Fibroblast of skin of right quadriceps (primary cell): ENCODE results near the gene C1orf185.
A peak's percentile ranks its signal among the peaks of the same experiment; 100 is the strongest.
"Not testable (repeated sequence)": the region's sequence is repeated elsewhere in the genome, so short reads cannot be mapped to it uniquely, and the experiment has no call there.

ENCODE experiments used
- DNase-seq: peaks from one replicate; pipeline ENCODE4 v3.0.0-alpha.2; 2013

C1orf185 gene

DNA sequence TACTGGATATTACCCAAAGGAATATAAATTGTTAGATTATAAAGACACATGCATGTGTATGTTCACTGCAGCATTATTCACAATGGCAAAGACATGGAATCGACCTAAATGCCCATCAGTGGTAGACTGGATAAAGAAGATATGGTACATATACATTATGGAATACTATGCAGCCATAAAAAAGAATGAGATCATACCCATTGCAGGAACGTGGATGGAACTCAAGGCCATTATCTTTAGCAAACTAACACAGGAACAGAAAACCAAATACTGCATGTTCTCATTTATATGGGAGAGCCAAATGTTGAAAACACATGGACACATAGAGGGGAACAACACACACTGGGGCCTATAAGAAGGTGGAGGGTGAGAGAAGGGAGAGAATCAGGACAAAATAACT, 35.7 kb downstream of the C1orf185 start:
- DNase-seq = not testable (repeated sequence)

DNA sequence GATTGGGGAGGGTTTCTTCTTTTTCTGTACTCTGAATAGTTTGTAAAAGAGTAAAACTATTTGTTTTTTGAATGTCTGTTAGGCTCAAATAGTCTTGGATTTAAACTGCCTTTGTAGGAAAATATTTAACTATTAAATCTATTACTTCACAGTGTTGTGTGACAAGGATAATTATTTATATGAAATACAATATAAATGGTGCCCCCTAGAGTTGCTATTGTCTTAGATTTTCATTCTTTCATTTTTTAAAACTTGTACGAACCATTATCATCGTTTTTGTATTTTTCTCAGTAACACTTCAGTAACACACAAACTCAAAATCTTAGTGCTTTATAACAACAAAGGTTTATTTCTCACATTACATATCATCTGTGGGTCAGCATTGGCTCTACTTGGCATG, 37.4 kb downstream of the C1orf185 start:
- DNase-seq = no peak

DNA sequence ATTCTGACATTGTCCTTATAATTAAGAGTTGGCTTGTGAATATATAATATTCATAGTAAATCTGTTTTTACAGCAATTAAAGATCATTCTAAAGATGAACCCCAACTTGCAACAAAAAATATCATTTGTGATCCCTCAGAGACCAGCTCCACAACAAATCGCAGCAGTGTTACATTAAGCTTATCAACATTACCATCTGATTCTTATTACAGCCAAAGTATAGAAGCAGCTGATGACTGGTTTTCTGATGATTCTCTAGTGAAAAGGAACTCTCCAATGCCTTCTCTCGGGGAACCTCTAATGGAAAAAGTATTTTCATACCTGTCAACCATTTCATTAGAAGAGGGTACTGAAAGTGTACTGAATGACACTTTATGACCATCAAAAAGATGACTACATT, 45.4 kb downstream of the C1orf185 start:
- no peak for DNase-seq

DNA sequence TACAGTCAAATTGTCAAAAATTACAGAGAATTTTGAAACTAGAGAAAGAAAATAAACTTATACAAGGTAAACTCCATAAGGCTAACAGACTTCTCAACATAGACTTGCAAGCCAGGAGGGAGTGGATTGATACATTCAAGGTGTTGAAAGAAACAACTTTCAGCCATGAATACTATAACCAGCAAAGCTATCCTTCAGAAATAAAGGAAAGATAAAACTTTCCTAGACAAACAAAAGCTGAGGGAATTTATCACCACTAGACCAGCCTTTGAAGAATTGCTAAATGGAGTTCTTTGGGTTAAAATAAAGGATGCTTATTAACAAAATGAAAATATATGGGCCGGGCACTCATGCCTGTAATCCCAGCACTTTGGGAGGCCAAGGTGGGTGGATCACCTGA, 52.7 kb downstream of the C1orf185 start:
- no peak for DNase-seq

DNA sequence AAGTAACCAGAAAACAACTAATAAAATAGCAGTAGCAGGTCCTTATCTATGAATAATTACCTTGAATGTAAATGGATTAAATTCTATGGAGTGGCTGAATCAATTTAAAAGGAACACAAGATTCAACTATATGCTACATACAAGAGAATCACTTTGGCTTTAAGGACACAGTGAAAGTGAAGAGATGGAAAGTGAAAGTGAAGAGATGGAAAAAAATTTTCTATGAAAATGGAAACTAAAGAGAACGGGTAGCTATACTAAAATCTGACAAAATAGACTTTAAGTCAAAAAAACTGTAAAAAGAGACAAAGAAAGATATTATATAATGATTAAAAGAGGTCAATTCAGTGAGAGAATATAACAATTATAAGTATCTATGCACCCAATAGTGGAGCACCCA, 54.7 kb downstream of the C1orf185 start:
- no peak for DNase-seq

DNA sequence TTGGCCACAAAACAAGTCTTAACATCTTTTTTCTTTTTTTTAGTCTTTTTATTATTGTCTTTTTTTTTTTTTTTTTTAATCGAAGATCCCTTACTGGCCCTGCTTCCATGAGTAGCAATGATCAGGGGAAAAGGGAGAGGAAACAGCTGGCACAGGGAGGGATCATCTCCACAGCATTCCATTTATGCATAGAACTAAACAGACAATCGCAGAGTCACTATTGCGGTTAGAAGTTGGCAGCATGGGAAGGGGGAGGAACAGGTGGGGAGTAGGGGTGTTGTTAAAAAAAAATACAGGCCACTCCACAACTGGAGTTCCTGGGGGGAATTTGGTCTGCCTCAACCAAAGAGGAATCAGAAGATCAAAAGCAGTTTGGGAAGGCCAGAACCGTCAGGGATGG, 55.4 kb downstream of the C1orf185 start:
- no peak for DNase-seq

DNA sequence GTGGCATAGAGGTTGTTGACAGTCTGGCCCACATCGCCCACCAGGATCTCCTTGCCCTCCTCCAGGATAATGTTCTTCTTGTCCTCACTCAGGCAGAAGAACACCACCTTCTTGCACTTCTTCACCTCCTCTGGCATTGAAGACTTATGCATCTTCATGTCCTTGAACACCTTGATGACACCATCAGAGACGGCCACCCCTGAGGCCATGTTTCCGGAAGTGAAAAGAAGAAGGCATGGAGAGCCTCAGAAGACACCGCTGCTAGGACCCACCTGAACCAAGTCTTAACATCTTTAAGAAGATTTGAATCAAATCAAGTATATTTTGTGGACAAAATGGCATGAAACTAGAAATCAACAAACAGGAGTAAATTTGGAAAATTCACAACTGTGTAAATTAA, 56.2 kb downstream of the C1orf185 start:
- no peak for DNase-seq

DNA sequence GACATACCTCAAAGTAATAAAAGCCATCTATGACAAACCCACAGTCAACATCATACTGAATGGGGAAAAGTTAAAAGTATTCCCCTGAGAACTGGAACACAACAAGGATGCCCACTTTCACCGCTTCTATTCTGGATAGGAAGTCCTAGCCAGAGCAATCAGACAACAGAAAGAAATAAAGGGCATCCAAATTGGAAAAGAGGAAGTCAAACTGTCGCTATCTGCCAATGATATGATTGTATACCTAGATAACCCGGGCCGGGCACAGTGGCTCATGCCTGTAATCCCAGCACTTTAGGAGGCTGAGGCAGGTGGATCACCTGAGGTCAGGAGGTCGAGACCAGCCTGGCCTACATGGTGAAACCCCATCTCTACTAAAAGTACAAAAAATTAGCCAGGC, 60.5 kb downstream of the C1orf185 start:
- DNase-seq = not testable (repeated sequence)

DNA sequence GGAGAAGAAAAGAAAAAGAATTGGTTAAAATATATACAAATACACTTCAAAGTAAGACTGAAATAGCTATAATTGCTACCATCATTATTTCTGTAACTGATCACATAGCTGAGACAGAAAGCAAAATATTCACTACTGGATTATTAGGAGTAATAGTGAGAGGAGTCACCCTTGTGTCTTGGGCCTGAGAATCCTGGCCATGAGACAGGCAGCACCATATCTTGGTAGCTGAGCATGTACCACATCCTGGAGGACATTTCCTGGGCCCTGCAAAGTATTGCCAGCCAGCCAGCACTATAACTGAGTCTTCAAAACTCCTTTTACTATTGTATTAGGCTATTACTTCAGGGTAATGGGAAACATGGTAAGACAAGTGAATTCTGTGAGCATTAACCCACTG, 63.5 kb downstream of the C1orf185 start:
- no peak for DNase-seq

DNA sequence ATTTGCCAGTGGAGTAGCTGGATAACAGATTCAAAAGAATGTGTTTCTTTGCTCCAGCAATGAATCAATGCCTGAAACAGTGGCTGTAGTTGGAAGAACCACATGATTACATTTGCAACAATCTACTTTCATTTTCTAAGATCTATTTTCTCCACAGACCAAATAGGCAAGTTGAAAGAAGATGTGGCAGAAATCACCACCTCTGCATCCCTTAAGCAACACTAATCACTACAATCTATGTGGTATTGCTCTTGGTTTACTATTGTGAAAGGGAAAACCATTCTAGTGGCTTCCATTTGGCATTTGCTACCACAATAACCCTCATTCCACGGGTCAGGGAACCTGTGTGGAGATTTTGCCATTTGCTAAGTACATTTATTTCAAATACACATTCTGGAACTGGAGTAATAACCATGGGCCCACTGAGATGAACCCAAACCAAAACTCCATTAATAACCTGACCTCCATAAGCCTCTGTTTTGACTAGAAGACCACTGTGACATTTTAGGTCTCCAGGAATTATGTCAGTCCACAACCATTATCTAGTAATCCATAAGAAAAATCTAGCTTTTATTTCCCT, 66.3 kb downstream of the C1orf185 start:
- DNase-seq = no peak

DNA sequence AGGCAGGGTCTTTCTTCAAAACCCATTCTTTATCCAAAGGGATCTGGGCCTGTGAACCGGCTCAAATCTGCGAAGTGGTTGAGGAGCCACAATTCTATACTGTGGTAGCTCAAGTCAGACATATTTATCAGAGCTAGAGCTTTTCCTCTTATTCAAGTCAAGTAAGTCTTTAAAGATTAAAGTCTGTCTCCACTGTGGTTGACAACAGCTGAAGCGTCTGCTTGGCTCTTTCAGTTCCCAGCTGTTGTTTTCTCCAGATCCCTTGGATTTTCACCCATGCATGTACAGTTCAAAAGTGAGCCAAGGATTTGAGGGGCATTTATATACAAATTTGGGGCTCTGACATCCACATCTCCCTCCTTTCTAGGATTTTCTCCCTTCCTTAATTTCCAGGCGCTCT, 66.9 kb downstream of the C1orf185 start:
- no peak for DNase-seq

DNA sequence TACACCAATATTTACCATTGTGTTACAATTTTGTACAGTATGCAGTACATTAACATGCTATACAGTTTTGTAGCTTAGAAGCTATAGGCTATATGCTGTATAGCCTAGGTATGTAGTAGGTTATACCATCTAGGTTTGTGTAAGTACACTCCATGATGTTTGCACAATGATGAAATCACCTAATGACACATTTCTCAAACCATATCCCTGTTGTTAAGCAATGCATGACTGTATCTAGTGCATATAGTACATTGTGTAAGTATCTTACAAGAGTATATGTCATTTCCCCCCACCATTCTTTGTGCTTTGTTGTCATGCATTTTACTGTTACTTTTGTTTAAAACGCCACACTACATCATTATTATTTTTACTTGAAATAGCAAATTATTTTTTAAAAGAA, 68.3 kb downstream of the C1orf185 start:
- peak; percentile 9 for DNase-seq

DNA sequence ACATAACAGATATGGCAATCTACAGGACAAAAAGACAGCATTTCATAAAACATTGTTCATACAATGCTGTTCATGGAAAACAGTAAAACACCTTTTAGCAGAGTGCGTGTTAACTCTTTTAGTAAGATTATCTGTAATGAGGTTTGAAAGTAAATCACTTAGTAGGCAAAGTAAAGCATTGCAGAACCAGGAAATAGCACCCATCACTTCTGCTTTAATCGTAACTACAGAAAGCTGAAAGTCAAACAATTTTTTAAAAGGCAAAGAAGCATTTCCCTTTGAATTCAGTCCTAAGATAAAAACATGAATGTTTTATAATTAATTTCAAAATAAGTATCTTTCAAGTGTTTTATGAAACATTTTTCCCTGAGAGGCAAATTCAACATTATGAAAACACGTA, 70.8 kb downstream of the C1orf185 start:
- DNase-seq = no peak

DNA sequence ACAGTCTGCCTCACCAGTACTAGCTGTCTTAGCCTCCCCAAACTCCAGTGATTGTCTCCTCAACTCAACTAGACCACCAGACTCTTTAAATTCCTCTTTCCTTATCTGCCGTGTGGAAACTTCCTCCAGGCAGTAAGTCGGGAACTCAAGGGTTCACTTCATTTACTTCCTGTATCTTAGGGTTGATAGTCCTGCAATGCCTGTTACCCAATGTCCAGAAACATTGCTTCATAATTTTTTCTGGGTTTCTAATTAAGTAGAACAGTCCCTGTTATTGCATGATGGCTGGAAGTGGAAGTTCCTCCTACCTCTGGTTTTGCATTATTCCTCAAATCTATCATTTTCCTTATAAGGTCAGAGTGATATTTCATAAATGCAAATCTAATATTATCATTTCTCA, 73.2 kb downstream of the C1orf185 start:
- no peak for DNase-seq

DNA sequence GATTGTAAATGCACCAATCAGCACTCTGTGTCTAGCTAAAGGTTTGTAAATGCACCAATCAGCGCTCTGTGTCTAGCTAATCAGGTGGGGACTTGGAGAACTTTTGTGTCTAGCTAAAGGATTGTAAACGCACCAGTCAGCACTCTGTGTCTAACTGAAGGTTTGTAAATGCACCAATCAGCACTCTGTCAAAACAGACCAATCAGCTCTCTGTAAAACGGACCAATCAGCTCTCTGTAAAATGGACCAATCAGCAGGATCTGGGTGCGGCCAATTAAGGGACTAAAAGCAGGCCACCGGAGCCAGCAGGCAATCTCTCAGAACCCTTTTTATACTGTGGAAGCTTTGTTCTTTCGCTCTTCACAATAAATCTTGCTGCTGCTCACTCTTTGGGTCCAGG, 76.0 kb downstream of the C1orf185 start:
- not testable (repeated sequence) for DNase-seq

DNA sequence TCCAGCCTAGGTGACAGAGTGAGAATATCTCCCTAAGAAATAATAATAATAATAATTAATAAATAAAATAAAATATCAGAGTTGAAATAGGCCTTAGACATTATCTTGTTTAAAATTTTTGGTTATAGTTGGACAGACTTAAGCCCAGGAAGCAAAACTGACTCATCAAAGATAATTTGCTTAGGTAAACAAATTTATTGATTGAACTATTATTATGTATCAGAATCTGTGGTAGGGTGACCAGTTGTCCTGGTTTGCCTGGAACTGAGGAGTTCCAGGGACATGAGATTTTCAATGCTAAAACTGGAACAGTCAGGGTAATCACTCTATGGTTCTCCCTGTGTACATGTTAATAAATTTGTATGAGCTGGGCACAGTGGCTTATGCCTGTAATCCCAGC, 86.2 kb downstream of the C1orf185 start:
- no peak for DNase-seq

DNA sequence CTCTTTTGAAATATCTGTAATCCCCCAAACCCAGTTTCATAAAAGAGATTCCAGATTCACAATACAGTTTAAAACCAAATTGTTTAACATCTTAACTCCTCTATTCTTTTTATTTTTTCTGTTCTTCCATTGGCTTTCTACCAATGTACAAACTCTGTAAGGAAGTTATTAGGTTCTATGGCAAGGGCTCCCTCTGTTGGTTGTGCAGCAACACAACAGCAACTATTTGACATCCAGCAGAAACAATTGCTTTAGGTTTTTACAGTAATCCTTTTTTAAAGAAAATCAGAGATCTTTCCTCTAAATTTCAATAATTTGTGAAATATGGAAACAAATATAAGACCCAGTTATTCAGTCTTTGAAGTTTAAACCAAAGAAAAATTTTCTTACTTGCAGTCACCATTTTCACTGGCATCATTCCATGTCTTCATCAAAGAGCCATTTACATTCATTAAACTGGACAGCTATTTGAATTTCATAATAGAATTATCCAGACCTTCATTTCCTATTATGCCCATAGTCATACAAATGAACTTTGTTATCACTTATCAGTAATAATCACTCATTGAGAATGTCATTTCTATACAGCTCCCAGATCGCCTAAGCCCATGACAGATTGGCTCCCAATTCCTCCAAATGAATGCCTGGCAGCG, 87.5 kb downstream of the C1orf185 start:
- DNase-seq = peak; percentile 60

DNA sequence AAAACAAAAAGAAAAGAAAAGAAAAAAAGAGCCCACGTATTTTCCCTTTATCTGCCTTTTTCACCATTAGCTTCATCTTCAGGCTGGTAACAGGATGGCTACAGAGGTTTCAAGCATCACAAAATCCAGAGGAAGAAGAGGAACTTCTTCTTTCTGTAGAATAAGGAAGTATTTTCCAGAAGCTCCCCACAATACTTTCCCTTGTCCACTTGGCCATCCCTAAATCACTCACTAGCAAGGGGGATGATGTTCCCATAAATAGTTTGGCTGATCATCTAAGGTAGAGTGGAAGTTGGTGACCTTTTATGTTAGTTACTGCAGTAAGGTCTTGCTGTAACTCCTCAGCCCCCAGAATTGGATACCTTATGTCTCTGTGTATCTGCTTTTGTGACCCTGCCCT, 88.9 kb downstream of the C1orf185 start:
- no peak for DNase-seq

DNA sequence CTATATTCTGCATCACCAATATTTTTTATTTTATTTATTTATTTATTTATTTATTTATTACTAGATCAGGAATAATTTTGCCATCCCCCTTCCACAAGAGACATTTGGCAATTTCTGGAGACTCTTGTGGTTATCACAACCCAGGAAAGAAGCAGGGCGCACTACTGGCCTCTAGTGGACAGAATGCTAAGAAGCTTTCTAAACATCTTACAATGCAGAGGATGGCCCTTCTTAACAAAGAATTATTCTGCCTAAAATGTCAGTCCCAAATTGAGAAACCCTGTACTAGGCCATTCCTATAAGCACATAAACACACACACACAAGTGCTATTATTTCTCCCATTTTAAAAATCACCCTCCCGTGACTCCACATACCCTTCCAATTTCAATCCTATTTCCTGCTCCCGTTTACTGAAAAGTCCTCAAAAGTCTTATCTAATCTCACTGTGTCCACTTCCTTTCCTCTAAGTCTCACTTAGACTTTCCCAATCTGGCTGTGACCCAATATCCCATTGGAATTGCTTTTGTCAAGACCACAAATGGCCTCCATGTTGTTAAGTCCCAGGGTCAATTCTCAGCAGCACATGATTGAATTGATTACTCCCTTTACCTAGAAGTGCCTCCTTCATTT, 90.3 kb downstream of the C1orf185 start:
- peak; percentile 78 for DNase-seq

DNA sequence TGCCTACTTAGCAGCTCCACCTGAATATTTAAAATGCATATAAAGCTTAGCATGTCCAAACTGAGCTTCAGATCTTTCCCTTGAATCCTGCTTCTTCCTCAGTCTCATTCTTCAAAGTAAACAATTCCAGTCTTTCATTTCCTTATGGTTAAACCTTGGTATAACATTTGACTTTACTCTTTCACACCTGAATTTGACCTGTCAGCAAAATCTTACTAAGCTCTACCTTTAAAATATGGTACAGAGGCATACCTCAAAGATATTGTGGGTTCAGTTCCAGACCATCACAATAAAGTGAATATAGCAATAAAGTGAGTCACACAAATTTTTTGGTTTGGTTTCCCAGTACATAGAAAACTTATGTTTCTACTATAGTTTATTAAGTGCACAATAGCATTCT, 91.5 kb downstream of the C1orf185 start:
- no peak for DNase-seq
